IMR-90 (cell line): ENCODE results near the gene SH3BGRL3. TPM values are rescaled to one million over a fixed set of nuclear protein-coding genes. Genes with fewer than 3 reads are reported as not detected.
A peak's percentile ranks its signal among the peaks of the same experiment; 100 is the strongest.

Experiments
- ATAC-seq: fragments of 200-7000 bp; cut with Tn5 transposase; 2 replicates; pipeline ENCODE4 v1.9.1; 2020; ENCODE audit warnings: low read depth, mild to moderate bottlenecking, moderate library complexity
- BruUV-seq: library from RNA; stranded (reverse); fragments of 400-500 nt; replicated peaks from 2 replicates; lab custom pipeline; 2021; lab: Mats Ljungman, UMichigan
- CTCF ChIA-PET: fragments of 300-600 bp; formaldehyde crosslinking; extraction: SDS; loops from one replicate; lab custom pipeline; 2021; ENCODE audit warnings: antibody characterized with exemption; lab: Yijun Ruan, JAX
- POLR2A ChIA-PET: fragments of 300-600 bp; sonication (Branson Sonifier 250); formaldehyde crosslinking; loops from one replicate; lab custom pipeline; 2022; ENCODE audit warnings: antibody characterized with exemption; ENCODE audit not compliant: unreplicated experiment; lab: Charles Lee
- DNase-seq: peaks from one replicate; pipeline ENCODE4 v3.0.0; 2013
- H2AFZ ChIP-seq: replicated peaks from 2 replicates; pipeline ENCODE3; 2013; ENCODE audit warnings: low read length, mild to moderate bottlenecking; ENCODE audit not compliant: poor library complexity
- H2AK5ac ChIP-seq: 2 replicates; pipeline ENCODE4 v1.6.1; 2013; ENCODE audit warnings: low read depth, low read length, inconsistent platforms
- H2AK9ac ChIP-seq: replicated peaks from 2 replicates; pipeline ENCODE3; 2013; ENCODE audit warnings: mild to moderate bottlenecking, low read depth, low read length, moderate library complexity; ENCODE audit not compliant: poor library complexity
- H2BK120ac ChIP-seq: 2 replicates; pipeline ENCODE4 v1.6.1; 2013; ENCODE audit warnings: low read depth, low read length, inconsistent platforms
- H2BK15ac ChIP-seq: 3 replicates; pipeline ENCODE4 v1.6.1; 2013; ENCODE audit warnings: low read depth, low read length, inconsistent platforms
- H2BK20ac ChIP-seq: 2 replicates; pipeline ENCODE4 v1.6.1; 2013; ENCODE audit warnings: low read depth, mild to moderate bottlenecking, inconsistent platforms, low read length, moderate library complexity
- H2BK5ac ChIP-seq: 2 replicates; pipeline ENCODE4 v1.6.1; 2013; ENCODE audit warnings: mild to moderate bottlenecking, low read depth, low read length, inconsistent platforms; ENCODE audit not compliant: poor library complexity, severe bottlenecking
- H3K14ac ChIP-seq: replicated peaks from 2 replicates; pipeline ENCODE4 v1.6.1; 2013; ENCODE audit warnings: low read depth, low read length, inconsistent platforms
- H3K18ac ChIP-seq: 2 replicates; pipeline ENCODE4 v1.6.1; 2013; ENCODE audit warnings: low read depth, low read length, control low read depth
- H3K23ac ChIP-seq: 2 replicates; pipeline ENCODE4 v1.6.1; 2013; ENCODE audit warnings: low read depth, low read length, inconsistent platforms
- H3K27ac ChIP-seq: 2 replicates; pipeline ENCODE4 v1.5.1; 2013; ENCODE audit warnings: mild to moderate bottlenecking, control low read depth, low read length; ENCODE audit not compliant: insufficient read depth
- H3K27me3 ChIP-seq: 2 replicates; pipeline ENCODE4 v1.6.1; 2013; ENCODE audit warnings: low read length; ENCODE audit not compliant: control insufficient read depth, insufficient read depth
- H3K36me3 ChIP-seq: 2 replicates; pipeline ENCODE4 v1.6.1; 2013; ENCODE audit warnings: low read length, mixed read lengths; ENCODE audit not compliant: control insufficient read depth, insufficient read depth
- H3K4ac ChIP-seq: 2 replicates; pipeline ENCODE4 v1.6.1; 2013; ENCODE audit warnings: low read depth, low read length, inconsistent platforms
- H3K4me1 ChIP-seq: 2 replicates; pipeline ENCODE4 v1.6.1; 2013; ENCODE audit warnings: low read length, mixed read lengths; ENCODE audit not compliant: control insufficient read depth, insufficient read depth
- H3K4me2 ChIP-seq: 2 replicates; pipeline ENCODE4 v1.6.1; 2013; ENCODE audit warnings: low read depth, mild to moderate bottlenecking, control low read depth, low read length, moderate library complexity
- H3K4me3 ChIP-seq: 2 replicates; pipeline ENCODE4 v1.5.1; 2013; ENCODE audit warnings: low read depth, mild to moderate bottlenecking, control low read depth, low read length, moderate library complexity; ENCODE audit not compliant: insufficient read depth
- H3K56ac ChIP-seq: 2 replicates; pipeline ENCODE4 v1.6.1; 2013; ENCODE audit warnings: low read length, inconsistent platforms; ENCODE audit not compliant: insufficient read depth; ENCODE audit errors: extremely low read depth
- H3K79me1 ChIP-seq, 2 experiments: 2 replicates each; pipeline ENCODE4 v1.6.1; 2013; ENCODE audit warnings: low read length in 2 of 2, inconsistent platforms in 1 of 2, low read depth in 1 of 2
- H3K9ac ChIP-seq: 2 replicates; pipeline ENCODE4 v1.6.1; 2013; ENCODE audit warnings: low read depth, low read length, control low read depth
- H3K9me1 ChIP-seq: 2 replicates; pipeline ENCODE4 v1.6.1; 2013; ENCODE audit warnings: low read length, inconsistent platforms; ENCODE audit not compliant: insufficient read depth
- H3K9me3 ChIP-seq: 2 replicates; pipeline ENCODE4 v1.6.1; 2013; ENCODE audit warnings: low read length; ENCODE audit not compliant: control insufficient read depth, insufficient read depth
- H4K20me1 ChIP-seq: 2 replicates; pipeline ENCODE4 v1.6.1; 2013; ENCODE audit warnings: low read length, inconsistent platforms; ENCODE audit not compliant: insufficient read depth
- H4K5ac ChIP-seq: 2 replicates; pipeline ENCODE4 v1.6.1; 2013; ENCODE audit warnings: mild to moderate bottlenecking, low read depth, low read length, control low read depth
- H4K8ac ChIP-seq, 2 experiments: 2 replicates each; pipeline ENCODE4 v1.6.1; 2013; ENCODE audit warnings: low read depth in 2 of 2, low read length in 2 of 2, control low read depth in 1 of 2, inconsistent platforms in 1 of 2
- H4K91ac ChIP-seq: 2 replicates; pipeline ENCODE4 v1.6.1; 2013; ENCODE audit warnings: low read depth, low read length, inconsistent platforms; ENCODE audit not compliant: insufficient read depth
- BHLHE40 ChIP-seq: fragments of 150-350 bp; IDR thresholded peaks from 2 replicates; pipeline ENCODE4 v1.6.1; 2016; ENCODE audit warnings: mild to moderate bottlenecking, low read depth, low read length
- CEBPB ChIP-seq: IDR thresholded peaks from 2 replicates; pipeline ENCODE4 v1.6.1; 2012; ENCODE audit warnings: low read depth, low read length, improper control_type of control experiment
- MAFK ChIP-seq: IDR thresholded peaks from 2 replicates; pipeline ENCODE4 v1.6.1; 2012; ENCODE audit warnings: low read depth, low read length, improper control_type of control experiment
- USF2 ChIP-seq: fragments of 150-350 bp; IDR thresholded peaks from 2 replicates; pipeline ENCODE4 v1.6.1; 2017; ENCODE audit warnings: mild to moderate bottlenecking, antibody characterized with exemption, low read length, low read depth
- WGBS, 2 experiments: methylation state at CpG; one replicate each; pipeline versions ENCODE4 v1.1.5 to v1.1.7; 2013; ENCODE audit warnings: missing lambda C conversion rate in 2 of 2; ENCODE audit not compliant: insufficient read length in 1 of 2; ENCODE audit errors: extremely low coverage in 2 of 2; 5-methylcytosine and 5-hydroxymethylcytosine counted together
- dilution Hi-C: fragments of 300-500 bp; cut with HindIII; formaldehyde crosslinking; loops from one replicate; pipeline ENCODE4 v1.14.3; 2018; ENCODE audit warnings: low sequenced_read_pairs; ENCODE audit not compliant: unreplicated experiment
- in situ Hi-C: fragments of 300-500 bp; cut with MboI; formaldehyde crosslinking; loops from 3 replicates; pipeline ENCODE4 v1.14.3; 2019; ENCODE audit warnings: low sequenced_read_pairs, inconsistent platforms, mixed read lengths
- intact Hi-C: fragments of 100-400 bp; cut with micrococcal nuclease; formaldehyde crosslinking; loops from 2 replicates; pipeline ENCODE4 v1.10.0; 2022
- polyA plus RNA-seq, 3 experiments: library from polyadenylated mRNA; depleted of rRNA; stranded (reverse); fragments of >200 nt; gene quantifications; 2 replicates each; pipeline ENCODE4 v1.2.3, GENCODE V29; 2012; ENCODE audit warnings: low replicate concordance in 1 of 3
- total RNA-seq: library from RNA; depleted of rRNA; stranded (reverse); fragments of >200 nt; gene quantifications from 2 replicates; pipeline ENCODE4 v1.2.3, GENCODE V29; 2012

The SH3BGRL3 gene
- total and polyA plus RNA-seq, 2 of the 4 experiments (the other 2 are of a cell fraction) = 35.0 to 483 TPM

GRCh38 chr1:26297057-26297790 is 17.3 kb downstream of the SH3BGRL3 start:
- no TSS peak for BruUV-seq

More at GRCh38 chr1:26297057-26297790, 17.3 kb downstream of the SH3BGRL3 start:
- Histone ChIP-seq H3K14ac (no peak overlapping the region), H2AK9ac (peak overlapping the region; percentile 23), H4K8ac (peak overlapping the region; percentile 16 to 63; a peak in 2 of 4 replicates), H2BK120ac (peak overlapping the region; percentile 84; the same call in 1 of the 2 replicates), H3K18ac (no peak overlapping the region; the same call in 1 of the 2 replicates), H3K9me3 (no peaks in the 10 kb centered on the region), H3K4me2 (no peak overlapping the region), H4K91ac (peak overlapping the region; percentile 45; the same call in 1 of the 2 replicates), H3K27me3 (no peaks in the 10 kb centered on the region), H3K9ac (no peak overlapping the region), H2AFZ (peak overlapping the region; percentile 43), H3K23ac (no peak overlapping the region), H2BK15ac (peak overlapping the region; percentile 20; the same call in 1 of the 3 replicates), H2AK5ac (0 out of 2 replicates have a peak overlapping the region, but pooled peaks have one; percentile 61), H3K27ac (no peak overlapping the region), H3K56ac (no peak overlapping the region), H3K4me1 (peaks cover 6% of the 10 kb centered on the region), H3K4me3 (no peak overlapping the region), H3K4ac (peak overlapping the region; percentile 76; the same call in 1 of the 2 replicates), H2BK5ac (peak overlapping the region; percentile 17), H3K9me1 (peaks cover 17% of the 10 kb centered on the region), H4K20me1 (no peaks in the 10 kb centered on the region), H2BK20ac (0 out of 2 replicates have a peak overlapping the region, but pooled peaks have one; percentile 66), H3K79me1 (peaks cover 4 to 28% of the 10 kb centered on the region in 2 experiments; a peak in 3 of 4 replicates), H4K5ac (no peak overlapping the region), H3K36me3 (no peaks in the 10 kb centered on the region; the same call in 1 of the 2 replicates)
- DNase-seq = no peak
- intact Hi-C loops (no loop called here), dilution Hi-C loops (no loop called here), in situ Hi-C loops (no loop called here)
- no peak for ATAC-seq
- 95% methylated on average over 7 of the region's 12 CpGs; no CpG with 5 or more reads in 1 of the 2 experiments for WGBS, 2 experiments
- ChIA-PET POLR2A (no interaction called here), CTCF (no interaction called here)
- TF ChIP-seq BHLHE40 (no peak), CEBPB (no peak), USF2 (no peak), MAFK (no peak)
